OCI-LY7 (cell line): ENCODE measurements around the gene CLDN24. TPM values are rescaled to one million over a fixed set of nuclear protein-coding genes. Genes with fewer than 3 reads are reported as not detected.

ENCODE experiments used
- BruUV-seq: library from RNA; stranded (reverse); fragments of 400-500 nt; replicated peaks from 2 replicates; lab custom pipeline; 2021; lab: Mats Ljungman, UMichigan
- CTCF ChIA-PET: fragments of 300-600 bp; sonication (Branson Sonifier 250); formaldehyde crosslinking; loops from one replicate; lab custom pipeline; 2022; ENCODE audit warnings: antibody characterized with exemption; ENCODE audit not compliant: unreplicated experiment; lab: Charles Lee
- POLR2A ChIA-PET: fragments of 300-600 bp; sonication (Branson Sonifier 250); formaldehyde crosslinking; loops from one replicate; lab custom pipeline; 2022; ENCODE audit warnings: antibody characterized with exemption; lab: Charles Lee
- DNase-seq: peaks from one replicate; pipeline ENCODE4 v3.0.0-alpha.2; 2015; ENCODE audit warnings: low spot score
- H2AFZ ChIP-seq: fragments of 200-600 bp; sonication (generic), shearing (Covaris generic); 2 replicates; pipeline ENCODE4 v1.6.1; 2014; ENCODE audit warnings: mild to moderate bottlenecking, antibody characterized with exemption, low read length, moderate library complexity
- H3K27ac ChIP-seq: fragments of 200-600 bp; sonication (generic); 2 replicates; pipeline ENCODE4 v1.5.1; 2014; ENCODE audit warnings: mixed run types, low read depth, mild to moderate bottlenecking, moderate library complexity, low read length, inconsistent platforms; ENCODE audit not compliant: poor library complexity, severe bottlenecking
- H3K36me3 ChIP-seq: fragments of 200-600 bp; sonication (generic); 2 replicates; pipeline ENCODE4 v1.6.1; 2014; ENCODE audit warnings: mild to moderate bottlenecking, antibody characterized with exemption, low read length, moderate library complexity, mixed read lengths; ENCODE audit not compliant: insufficient read depth
- H3K4me1 ChIP-seq: fragments of 200-600 bp; sonication (generic); 2 replicates; pipeline ENCODE4 v1.5.1; 2014; ENCODE audit warnings: mild to moderate bottlenecking, low read length; ENCODE audit not compliant: insufficient read depth, poor library complexity, severe bottlenecking
- H3K4me2 ChIP-seq: fragments of 200-600 bp; sonication (generic); 2 replicates; pipeline ENCODE4 v1.6.1; 2014; ENCODE audit warnings: mild to moderate bottlenecking, low read length
- H3K4me3 ChIP-seq: fragments of 200-600 bp; sonication (generic); 2 replicates; pipeline ENCODE4 v1.5.1; 2014; ENCODE audit warnings: mild to moderate bottlenecking, low read depth, low read length; ENCODE audit not compliant: poor library complexity, severe bottlenecking
- H3K79me2 ChIP-seq: fragments of 200-600 bp; sonication (generic); 2 replicates; pipeline ENCODE4 v1.6.1; 2016; ENCODE audit warnings: low read depth, mild to moderate bottlenecking, low read length, moderate library complexity, mixed read lengths; ENCODE audit not compliant: insufficient read depth
- H3K9me2 ChIP-seq: fragments of 200-600 bp; sonication (generic); 2 replicates; pipeline ENCODE4 v1.6.1; 2016; ENCODE audit warnings: mild to moderate bottlenecking, low read length, mixed read lengths; ENCODE audit not compliant: insufficient read depth
- H3K9me3 ChIP-seq: fragments of 200-600 bp; sonication (generic); 2 replicates; pipeline ENCODE4 v1.6.1; 2014; ENCODE audit warnings: mild to moderate bottlenecking, mixed run types, low read length, mixed read lengths
- H4K20me1 ChIP-seq: fragments of 200-600 bp; sonication (generic); 2 replicates; pipeline ENCODE4 v1.6.1; 2014; ENCODE audit warnings: mild to moderate bottlenecking, antibody characterized with exemption, low read length, moderate library complexity, mixed read lengths; ENCODE audit not compliant: insufficient read depth
- EZH2phosphoT487 ChIP-seq: fragments of 200-600 bp; sonication (generic); IDR thresholded peaks from 2 replicates; pipeline ENCODE4 v1.6.1; 2018; ENCODE audit warnings: low read depth, borderline replicate concordance, mild to moderate bottlenecking, mixed run types, antibody characterized with exemption, low read length, moderate library complexity, mixed read lengths
- intact Hi-C: fragments of 100-400 bp; cut with micrococcal nuclease; formaldehyde crosslinking; loops from one replicate; pipeline ENCODE4 v1.10.0; 2022; ENCODE audit not compliant: unreplicated experiment
- total RNA-seq, 2 experiments: library from RNA; depleted of rRNA in 1 of 2; stranded (reverse); fragments of >200 nt in 1 of 2; shearing (Covaris generic) in 1 of 2; gene quantifications; 2 replicates each; pipeline ENCODE4 v1.2.3, GENCODE V29; 2014 to 2022
- TF ChIP-seq, protein P1 (sequence below): fragments of 200-600 bp; sonication (generic); conservative IDR thresholded peaks from 2 replicates; pipeline ENCODE4 v1.5.1; 2014; ENCODE audit warnings: mild to moderate bottlenecking, antibody characterized with exemption, low read length, moderate library complexity, mixed read lengths

The CLDN24 gene
- total RNA-seq, 2 experiments from 2014 or later = not detected

DNA sequence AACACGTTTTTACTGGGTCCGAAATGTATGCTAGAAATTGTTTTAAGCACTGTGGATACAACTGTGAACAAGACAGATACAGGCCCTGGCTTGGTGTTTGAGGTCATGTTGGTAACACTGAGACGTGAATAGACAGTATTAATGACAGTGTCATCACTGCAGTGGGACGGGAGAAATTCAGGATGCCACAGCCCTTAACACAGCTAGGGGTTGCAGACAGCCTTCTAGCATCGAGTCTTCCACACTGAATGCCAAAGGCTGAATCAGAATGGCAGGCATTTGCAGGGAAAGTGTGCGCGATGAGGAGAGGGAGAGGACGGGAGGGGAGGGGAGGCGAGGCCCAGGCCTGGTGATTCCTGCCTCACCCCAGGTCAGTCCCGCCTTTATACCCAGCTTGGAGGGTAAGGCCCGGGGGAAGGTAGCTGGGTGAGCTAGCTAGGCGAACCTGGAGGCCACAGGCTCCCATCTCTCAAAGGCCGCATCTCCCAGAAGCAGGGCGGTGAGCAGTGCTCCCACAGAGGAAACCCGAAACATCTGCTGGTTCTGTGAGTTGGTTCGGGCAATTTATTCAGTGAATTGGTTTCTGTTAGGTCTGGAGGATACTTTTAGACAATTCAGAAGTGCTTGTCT lies 44.1 kb upstream of the CLDN24 start:
- no peak overlapping the region for H3K27ac ChIP-seq
- H3K4me2 ChIP-seq = no peak overlapping the region
- intact Hi-C loops = no loop called here
- ChIA-PET POLR2A (interaction anchor here (0.6 kb wide), 1 partner anchor 823 kb away, joined by 3 read pairs; no protein-coding TSS in a partner anchor), CTCF (no interaction called here)
- H3K9me3 ChIP-seq = no peaks in the 10 kb centered on the region
- TF ChIP-seq EZH2phosphoT487 = no peak
- TF ChIP-seq, protein P1, sequence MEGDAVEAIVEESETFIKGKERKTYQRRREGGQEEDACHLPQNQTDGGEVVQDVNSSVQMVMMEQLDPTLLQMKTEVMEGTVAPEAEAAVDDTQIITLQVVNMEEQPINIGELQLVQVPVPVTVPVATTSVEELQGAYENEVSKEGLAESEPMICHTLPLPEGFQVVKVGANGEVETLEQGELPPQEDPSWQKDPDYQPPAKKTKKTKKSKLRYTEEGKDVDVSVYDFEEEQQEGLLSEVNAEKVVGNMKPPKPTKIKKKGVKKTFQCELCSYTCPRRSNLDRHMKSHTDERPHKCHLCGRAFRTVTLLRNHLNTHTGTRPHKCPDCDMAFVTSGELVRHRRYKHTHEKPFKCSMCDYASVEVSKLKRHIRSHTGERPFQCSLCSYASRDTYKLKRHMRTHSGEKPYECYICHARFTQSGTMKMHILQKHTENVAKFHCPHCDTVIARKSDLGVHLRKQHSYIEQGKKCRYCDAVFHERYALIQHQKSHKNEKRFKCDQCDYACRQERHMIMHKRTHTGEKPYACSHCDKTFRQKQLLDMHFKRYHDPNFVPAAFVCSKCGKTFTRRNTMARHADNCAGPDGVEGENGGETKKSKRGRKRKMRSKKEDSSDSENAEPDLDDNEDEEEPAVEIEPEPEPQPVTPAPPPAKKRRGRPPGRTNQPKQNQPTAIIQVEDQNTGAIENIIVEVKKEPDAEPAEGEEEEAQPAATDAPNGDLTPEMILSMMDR = no peak
- H2AFZ ChIP-seq = no peak overlapping the region
- no peaks in the 10 kb centered on the region for H3K4me1 ChIP-seq
- no TSS peak for BruUV-seq
- no peaks in the 10 kb centered on the region for H3K36me3 ChIP-seq
- H3K4me3 ChIP-seq = no peak overlapping the region
- no peaks in the 10 kb centered on the region for H4K20me1 ChIP-seq
- DNase-seq = no peak
- H3K79me2 ChIP-seq = no peaks in the 10 kb centered on the region
- no peaks in the 10 kb centered on the region for H3K9me2 ChIP-seq

DNA sequence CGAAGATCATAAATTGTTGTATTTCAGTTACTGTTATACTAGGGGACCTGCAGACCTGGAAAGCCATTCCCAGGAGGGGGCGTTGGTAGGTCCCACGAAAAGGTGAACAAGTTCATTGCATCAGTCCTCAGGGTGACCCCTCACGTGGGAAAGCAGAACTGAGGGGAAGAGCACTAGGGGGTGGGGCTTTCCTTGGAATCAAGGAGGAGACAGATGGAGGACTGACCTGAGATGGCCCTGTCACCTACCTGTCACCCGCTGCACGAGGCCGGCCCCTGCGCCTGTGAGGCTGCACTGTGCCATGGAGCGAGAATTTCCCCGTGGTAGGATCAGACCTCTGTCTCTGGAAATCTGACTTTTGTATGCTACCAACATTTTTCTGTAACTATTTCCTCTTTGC lies 41.8 kb upstream of the CLDN24 start:
- ChIA-PET POLR2A (interaction anchor here (0.7 kb wide), 2 partner anchors 621 to 1189 kb away, joined by 3 read pairs; no protein-coding TSS in a partner anchor), CTCF (no interaction called here)
- Histone ChIP-seq H3K9me2 (no peaks in the 10 kb centered on the region), H3K79me2 (no peaks in the 10 kb centered on the region), H3K36me3 (no peaks in the 10 kb centered on the region), H3K4me2 (no peak overlapping the region), H2AFZ (no peak overlapping the region), H3K4me3 (no peak overlapping the region), H4K20me1 (no peaks in the 10 kb centered on the region), H3K27ac (no peak overlapping the region), H3K4me1 (no peaks in the 10 kb centered on the region), H3K9me3 (no peaks in the 10 kb centered on the region)
- TF ChIP-seq, protein P1 = no peak
- TF ChIP-seq EZH2phosphoT487 = no peak
- DNase-seq = no peak
- no TSS peak for BruUV-seq
- intact Hi-C loops = no loop called here

DNA sequence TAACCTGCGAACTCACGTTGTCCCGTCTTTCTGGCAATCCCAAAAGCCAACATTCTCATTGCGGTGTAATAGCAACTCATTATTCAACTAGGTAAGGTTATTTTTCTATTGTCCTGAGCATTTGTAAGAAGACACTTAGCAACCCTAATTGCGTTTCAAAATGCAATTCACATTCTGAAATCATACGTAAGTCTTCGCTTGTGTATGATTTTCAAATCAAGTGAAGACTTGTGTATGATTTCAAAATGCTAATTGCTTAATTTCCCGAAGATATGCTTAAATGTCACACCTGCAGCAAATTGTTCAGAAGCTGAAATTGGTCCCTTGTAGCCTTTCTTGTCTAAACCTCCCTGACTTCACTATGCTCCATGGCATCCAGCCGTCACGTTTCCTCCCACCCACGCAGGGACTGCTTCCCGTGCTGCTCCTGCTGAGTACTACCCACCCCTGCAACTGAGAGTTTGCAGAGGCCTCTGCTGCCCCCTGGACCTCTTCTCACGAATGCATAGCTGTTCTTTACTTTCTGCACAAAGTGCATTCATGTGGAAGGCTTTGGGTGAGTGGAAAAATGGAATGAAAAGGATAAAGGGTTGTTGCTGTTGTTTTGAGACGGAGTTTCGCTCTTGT lies 40.8 kb upstream of the CLDN24 start:
- H2AFZ ChIP-seq = no peak overlapping the region
- H3K4me1 ChIP-seq = no peaks in the 10 kb centered on the region
- no peaks in the 10 kb centered on the region for H4K20me1 ChIP-seq
- H3K4me3 ChIP-seq = no peak overlapping the region
- H3K36me3 ChIP-seq = no peaks in the 10 kb centered on the region
- H3K4me2 ChIP-seq = no peak overlapping the region
- H3K9me3 ChIP-seq = no peaks in the 10 kb centered on the region
- H3K79me2 ChIP-seq = no peaks in the 10 kb centered on the region
- no TSS peak for BruUV-seq
- ChIA-PET CTCF (no interaction called here), POLR2A (no interaction called here)
- H3K27ac ChIP-seq = no peak overlapping the region
- TF ChIP-seq, protein P1 = no peak
- TF ChIP-seq EZH2phosphoT487 = no peak
- intact Hi-C loops = no loop called here
- no peak for DNase-seq
- no peaks in the 10 kb centered on the region for H3K9me2 ChIP-seq
